H9 (cell line): Measurements from ENCODE around the gene ZNF345. TPM values are rescaled to one million over a fixed set of nuclear protein-coding genes. Genes with fewer than 3 reads are reported as not detected.

Experiments
- DNase-seq: peaks from one replicate; pipeline ENCODE4 v3.0.0-alpha.2; 2017
- H2AFZ ChIP-seq: one replicate; pipeline ENCODE4 v1.6.1; 2013; ENCODE audit warnings: mild to moderate bottlenecking, low read length, control low read depth, moderate library complexity
- H2AK5ac ChIP-seq: 2 replicates; pipeline ENCODE4 v1.6.1; 2013; ENCODE audit warnings: low read length, control low read depth, mixed read lengths; ENCODE audit not compliant: insufficient read length
- H2BK120ac ChIP-seq: one replicate; pipeline ENCODE4 v1.6.1; 2013; ENCODE audit warnings: low read depth, mild to moderate bottlenecking, low read length, control low read depth, inconsistent platforms; ENCODE audit not compliant: poor library complexity, severe bottlenecking
- H2BK12ac ChIP-seq: 2 replicates; pipeline ENCODE4 v1.6.1; 2013; ENCODE audit warnings: low read length, control low read depth, mixed read lengths, low read depth; ENCODE audit not compliant: insufficient read length
- H2BK15ac ChIP-seq: 2 replicates; pipeline ENCODE4 v1.6.1; 2013; ENCODE audit warnings: low read depth, low read length, control low read depth
- H2BK20ac ChIP-seq: one replicate; pipeline ENCODE4 v1.6.1; 2013; ENCODE audit warnings: low read depth, mild to moderate bottlenecking, low read length, control low read depth, inconsistent platforms; ENCODE audit not compliant: poor library complexity, severe bottlenecking
- H2BK5ac ChIP-seq: 2 replicates; pipeline ENCODE4 v1.6.1; 2013; ENCODE audit warnings: low read length, control low read depth, mixed read lengths; ENCODE audit not compliant: insufficient read length
- H3K14ac ChIP-seq: 2 replicates; pipeline ENCODE4 v1.6.1; 2013; ENCODE audit warnings: low read length, control low read depth; ENCODE audit not compliant: insufficient read depth
- H3K18ac ChIP-seq: 2 replicates; pipeline ENCODE4 v1.6.1; 2013; ENCODE audit warnings: low read depth, mild to moderate bottlenecking, mixed read lengths, low read length, control low read depth; ENCODE audit not compliant: insufficient read length
- H3K23ac ChIP-seq: 2 replicates; pipeline ENCODE4 v1.6.1; 2013; ENCODE audit warnings: low read length, control low read depth, mixed read lengths, low read depth; ENCODE audit not compliant: insufficient read length
- H3K23me2 ChIP-seq: 2 replicates; pipeline ENCODE4 v1.6.1; 2013; ENCODE audit warnings: low read depth, mild to moderate bottlenecking, mixed read lengths, low read length, control low read depth; ENCODE audit not compliant: insufficient read length, poor library complexity, severe bottlenecking
- H3K27ac ChIP-seq: 2 replicates; pipeline ENCODE4 v1.5.1; 2013; ENCODE audit warnings: low read length, control low read depth, mixed read lengths, low read depth; ENCODE audit not compliant: insufficient read length
- H3K27me3 ChIP-seq: 2 replicates; pipeline ENCODE4 v1.6.1; 2013; ENCODE audit warnings: low read length, control low read depth, inconsistent platforms; ENCODE audit not compliant: insufficient read depth
- H3K4ac ChIP-seq: 2 replicates; pipeline ENCODE4 v1.6.1; 2013; ENCODE audit warnings: low read depth, mild to moderate bottlenecking, control low read depth, inconsistent platforms, low read length, moderate library complexity
- H3K4me1 ChIP-seq: 2 replicates; pipeline ENCODE4 v1.6.1; 2013; ENCODE audit warnings: low read length, control low read depth, inconsistent platforms; ENCODE audit not compliant: insufficient read depth
- H3K4me2 ChIP-seq: 2 replicates; pipeline ENCODE4 v1.6.1; 2013; ENCODE audit warnings: low read length, control low read depth, mixed read lengths; ENCODE audit not compliant: insufficient read length, insufficient read depth
- H3K56ac ChIP-seq: 2 replicates; pipeline ENCODE4 v1.6.1; 2013; ENCODE audit warnings: low read depth, mild to moderate bottlenecking, mixed read lengths, low read length, control low read depth; ENCODE audit not compliant: insufficient read length
- H3K79me1 ChIP-seq: 2 replicates; pipeline ENCODE4 v1.6.1; 2013; ENCODE audit warnings: low read depth, mild to moderate bottlenecking, moderate library complexity, low read length, control low read depth, inconsistent platforms; ENCODE audit not compliant: insufficient read depth, poor library complexity, severe bottlenecking
- H3K79me2 ChIP-seq: 2 replicates; pipeline ENCODE4 v1.6.1; 2013; ENCODE audit warnings: low read length, control low read depth, inconsistent platforms; ENCODE audit not compliant: insufficient read depth
- H3K9ac ChIP-seq: 2 replicates; pipeline ENCODE4 v1.6.1; 2013; ENCODE audit warnings: low read length, control low read depth, mixed read lengths; ENCODE audit not compliant: insufficient read length; ENCODE audit errors: extremely low read depth
- H3K9me3 ChIP-seq: one replicate; pipeline ENCODE4 v1.6.1; 2013; ENCODE audit warnings: low read depth, low read length, inconsistent platforms; ENCODE audit not compliant: control insufficient read depth
- H3T11ph ChIP-seq: one replicate; pipeline ENCODE4 v1.6.1; 2013; ENCODE audit warnings: mild to moderate bottlenecking, low read length, control low read depth, inconsistent platforms
- H4K20me1 ChIP-seq: one replicate; pipeline ENCODE4 v1.6.1; 2013; ENCODE audit not compliant: control insufficient read depth, insufficient read length, insufficient read depth
- H4K5ac ChIP-seq: 2 replicates; pipeline ENCODE4 v1.6.1; 2013; ENCODE audit warnings: low read depth, mild to moderate bottlenecking, mixed read lengths, low read length, control low read depth; ENCODE audit not compliant: insufficient read length
- H4K8ac ChIP-seq: replicated peaks from 2 replicates; pipeline ENCODE4 v1.6.1; 2013; ENCODE audit warnings: low read length, control low read depth, mixed read lengths, low read depth; ENCODE audit not compliant: insufficient read length
- H4K91ac ChIP-seq: 2 replicates; pipeline ENCODE4 v1.6.1; 2013; ENCODE audit warnings: low read depth, mild to moderate bottlenecking, moderate library complexity, mixed read lengths, low read length, control low read depth; ENCODE audit not compliant: insufficient read length
- H3K27ac Mint-ChIP-seq, 3 experiments: 2 replicates in 2 of 3; 3 replicates in 1 of 3; pipeline ENCODE4 v1.8.0; 2020 to 2021; ENCODE audit warnings: mixed read lengths in 3 of 3, mild to moderate bottlenecking in 1 of 3, moderate library complexity in 1 of 3
- H3K27me3 Mint-ChIP-seq: 2 replicates; pipeline ENCODE4 v1.8.0; 2021; ENCODE audit warnings: low read depth, mild to moderate bottlenecking, moderate library complexity, mixed read lengths
- H3K36me3 Mint-ChIP-seq, 3 experiments: 2 replicates in 2 of 3; 3 replicates in 1 of 3; pipeline ENCODE4 v1.8.0; 2020 to 2021; ENCODE audit warnings: low read depth in 3 of 3, mixed read lengths in 3 of 3; ENCODE audit not compliant: insufficient read depth in 1 of 3
- H3K4me1 Mint-ChIP-seq, 2 experiments: 2 replicates each; pipeline ENCODE4 v1.8.0; 2020; ENCODE audit warnings: mixed read lengths in 2 of 2
- H3K4me3 Mint-ChIP-seq, 2 experiments: 2 replicates in 1 of 2; 3 replicates in 1 of 2; pipeline ENCODE4 v1.8.0; 2020 to 2021; ENCODE audit warnings: mild to moderate bottlenecking in 2 of 2, mixed read lengths in 2 of 2, moderate library complexity in 1 of 2
- H3K9me3 Mint-ChIP-seq, 2 experiments: 2 replicates in 1 of 2; 3 replicates in 1 of 2; pipeline ENCODE4 v1.8.0; 2020; ENCODE audit warnings: mild to moderate bottlenecking in 2 of 2, mixed read lengths in 2 of 2, moderate library complexity in 1 of 2
- CTCF ChIP-seq: fragments of 200-600 bp; sonication (generic); conservative IDR thresholded peaks from 3 replicates; pipeline ENCODE4 v1.8.0; 2021; ENCODE audit warnings: antibody characterized with exemption, mild to moderate bottlenecking
- WGBS: extraction: QIAGEN DNeasy Blood & Tissue Kit; methylation state at CpG from one replicate; pipeline ENCODE4 v1.1.7; 2013; ENCODE audit warnings: missing lambda C conversion rate, low lambda C conversion rate, mixed read lengths; ENCODE audit not compliant: insufficient read length; ENCODE audit errors: extremely low coverage; 5-methylcytosine and 5-hydroxymethylcytosine counted together
- total RNA-seq: library from RNA; stranded (reverse); gene quantifications from 2 replicates; pipeline ENCODE4 v1.2.1, GENCODE V29; 2021

The ZNF345 gene
- total RNA-seq, 1 experiment from 2014 or later, result 6.0 TPM

GRCh38 chr19:36891768-36892357, 41.2 kb downstream of the ZNF345 start:
- peaks cover 77% of the 10 kb centered on the region for H3K9me3 ChIP-seq
- TF ChIP-seq CTCF, result no peak
- no peaks in the 10 kb centered on the region for H3K23me2 ChIP-seq
- H3K4ac ChIP-seq, result no peak overlapping the region
- no peaks in the 10 kb centered on the region for H3K4me1 ChIP-seq
- no peaks in the 10 kb centered on the region for H4K20me1 ChIP-seq
- peaks cover 3% of the 10 kb centered on the region for H3K27me3 Mint-ChIP-seq
- H3K79me2 ChIP-seq, result no peaks in the 10 kb centered on the region
- no CpG with 5 or more reads among the region's 3 CpGs for WGBS
- H3K9ac ChIP-seq, result no peak overlapping the region
- H3K79me1 ChIP-seq, result no peaks in the 10 kb centered on the region
- H3K56ac ChIP-seq, result no peak overlapping the region
- H2BK12ac ChIP-seq, result no peak overlapping the region
- H3K36me3 Mint-ChIP-seq, result peaks cover 58 to 85% (median 84%) of the 10 kb centered on the region in 3 experiments
- no peak overlapping the region for H4K5ac ChIP-seq
- H3K27ac Mint-ChIP-seq, result no peak overlapping the region
- H3K18ac ChIP-seq, result no peak overlapping the region
- no peak overlapping the region for H3K14ac ChIP-seq
- H3T11ph ChIP-seq, result no peak overlapping the region
- no peak overlapping the region for H3K27ac ChIP-seq
- H4K91ac ChIP-seq, result no peak overlapping the region
- H3K27me3 ChIP-seq, result no peaks in the 10 kb centered on the region
- no peak overlapping the region for H2BK20ac ChIP-seq
- H2BK120ac ChIP-seq, result no peak overlapping the region
- H2AFZ ChIP-seq, result no peak overlapping the region
- H3K23ac ChIP-seq, result no peak overlapping the region
- H4K8ac ChIP-seq, result no peak overlapping the region
- no peak overlapping the region for H2AK5ac ChIP-seq
- H3K4me2 ChIP-seq, result no peak overlapping the region
- no peak overlapping the region for H2BK15ac ChIP-seq
- H3K9me3 Mint-ChIP-seq, result peaks cover 89 to 96% of the 10 kb centered on the region in 2 experiments
- no peaks in the 10 kb centered on the region for H3K4me1 Mint-ChIP-seq
- H3K4me3 Mint-ChIP-seq, result no peak overlapping the region
- no peak for DNase-seq
- H2BK5ac ChIP-seq, result no peak overlapping the region
